Endothelial cell of hepatic sinusoid (primary cell): Measurements from ENCODE around the gene ETFB.

Experiments
- in situ Hi-C: cut with HindIII; loops from 2 replicates; pipeline ENCODE4 v1.10.0; 2017; ENCODE audit warnings: low sequenced_read_pairs

ETFB gene

DNA sequence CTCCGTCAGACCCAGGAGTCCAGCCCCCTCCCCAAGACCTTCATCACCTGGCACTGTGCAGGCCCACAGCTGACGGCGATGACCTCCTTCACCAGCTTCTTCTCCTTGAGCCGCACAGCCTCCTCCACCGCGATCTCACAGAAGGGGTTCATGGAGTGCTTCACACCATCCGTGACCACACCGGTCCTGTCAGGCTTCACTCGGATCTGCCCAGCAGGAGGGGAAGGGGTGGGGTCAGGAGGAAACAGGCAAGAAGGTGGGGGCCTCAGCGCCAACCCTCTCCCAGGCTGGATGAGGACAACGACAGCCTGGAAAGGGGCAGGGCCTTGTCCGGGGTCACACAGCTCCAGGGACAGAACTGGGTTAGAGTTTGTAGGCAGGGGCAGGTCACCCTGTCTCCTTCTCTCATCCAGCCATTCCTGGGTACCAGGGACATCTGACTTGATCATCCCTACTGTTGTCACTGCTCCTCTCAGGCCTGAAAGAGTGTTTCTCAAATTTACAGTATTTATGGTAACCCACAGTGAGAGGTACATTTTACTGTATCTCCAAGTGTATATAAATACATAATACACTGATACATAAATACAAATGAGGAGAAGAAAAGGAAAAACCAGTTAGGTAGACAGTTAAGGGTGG, 12.0 kb downstream of the ETFB start:
- in situ Hi-C loops = loop anchor here (10.0 kb wide), 1 partner anchor 61 kb away; the partner anchor contains the start of gene SIGLEC10

DNA sequence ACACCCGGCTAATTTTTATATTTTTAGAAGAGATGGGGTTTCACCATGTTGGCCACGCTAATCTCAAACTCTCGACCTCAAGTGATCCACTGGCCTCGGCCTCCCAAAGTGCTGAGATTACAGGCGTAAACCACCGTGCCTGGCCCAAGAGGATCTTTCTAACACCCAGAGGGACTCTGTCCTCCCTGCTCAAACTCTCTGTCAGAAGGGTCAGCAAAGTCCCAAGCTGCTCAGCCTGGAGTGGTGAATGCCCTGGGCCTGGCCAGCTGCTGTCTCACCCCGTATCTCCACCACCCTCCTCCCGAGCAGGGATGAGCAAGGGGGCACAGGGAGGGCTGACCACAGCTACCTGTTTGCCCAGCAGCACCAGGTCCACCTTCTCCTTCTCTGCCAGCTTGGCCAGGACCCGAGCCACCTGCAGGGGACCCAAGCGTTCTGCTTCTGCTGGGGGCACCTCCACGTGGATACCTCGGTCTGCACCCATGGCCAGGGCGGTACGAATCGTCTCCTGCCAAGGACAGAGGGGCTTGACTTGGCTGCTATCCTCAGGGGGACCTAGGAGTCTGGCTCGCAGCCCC, 13.3 kb downstream of the ETFB start:
- in situ Hi-C loops = loop anchor here (10.0 kb wide), 1 partner anchor 62 kb away; the partner anchor contains the start of gene SIGLEC10

DNA sequence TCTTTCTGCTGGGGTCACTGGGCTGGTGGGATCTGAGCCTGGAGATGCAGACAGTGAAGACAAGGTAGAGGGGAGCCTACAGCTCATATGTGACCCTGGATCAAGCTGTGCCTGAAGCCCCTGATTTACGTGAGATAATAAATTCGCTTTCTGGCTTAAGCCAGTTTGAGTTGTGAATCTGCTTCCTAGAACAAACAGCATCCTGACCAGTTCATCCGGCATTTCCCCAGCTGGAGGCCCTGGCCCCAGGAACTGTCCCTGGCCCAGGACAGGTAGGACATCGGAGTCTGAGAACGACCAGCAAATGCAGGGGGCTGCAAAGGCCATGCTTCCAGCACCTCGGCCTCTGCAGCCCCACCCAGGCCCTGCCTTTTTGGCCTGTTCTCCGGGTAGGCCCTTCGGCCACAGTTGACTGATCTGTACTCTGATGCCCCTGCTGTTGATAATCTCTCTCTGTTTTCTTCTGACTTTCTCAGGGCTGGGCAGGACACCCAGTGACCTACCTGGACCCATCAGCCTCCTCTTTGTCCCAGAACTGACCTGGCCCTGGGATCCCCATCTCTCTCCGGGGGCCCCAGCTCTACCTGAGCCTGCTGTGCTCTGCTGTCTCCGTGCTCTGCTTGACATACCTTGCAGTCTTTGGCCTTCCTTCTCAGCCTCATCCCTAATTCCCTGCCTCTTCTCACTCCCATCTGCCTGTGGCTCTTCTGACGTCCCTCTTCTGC, 14.8 kb downstream of the ETFB start:
- in situ Hi-C loops = loop anchor here (10.0 kb wide), 1 partner anchor 63 kb away; the partner anchor contains the start of gene SIGLEC10

- in situ Hi-C loops = no loop called here
Observed at GRCh38 chr19:51347209-51347928, 18.8 kb downstream of the ETFB start.

GRCh38 chr19:51346742-51347141, 19.4 kb downstream of the ETFB start:
- in situ Hi-C loops = no loop called here

DNA sequence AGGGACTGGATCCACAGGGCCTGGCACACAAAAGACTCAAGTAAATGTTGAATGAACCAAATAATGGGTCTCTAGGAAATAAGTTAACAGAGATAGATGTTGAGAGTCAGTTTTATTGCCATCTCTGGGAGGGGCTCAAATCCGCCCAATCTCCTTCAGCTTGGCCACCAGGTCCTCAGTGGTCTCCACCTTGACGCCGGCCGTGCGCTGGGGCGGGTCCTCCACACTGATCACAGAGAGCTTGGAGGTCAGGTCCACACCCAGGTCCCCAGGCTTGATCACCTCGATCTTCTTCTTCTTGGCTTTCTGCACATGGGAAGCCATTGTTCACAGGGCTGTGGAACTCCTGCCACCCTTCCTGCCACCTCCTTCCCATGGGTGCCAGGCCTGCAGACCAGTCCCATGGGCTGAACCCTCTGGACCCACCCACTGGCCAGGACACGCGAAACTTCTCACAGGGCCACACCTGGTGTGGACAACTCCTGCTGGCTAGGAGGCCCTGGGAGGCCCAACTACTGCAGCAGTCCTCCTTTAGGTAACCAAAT, 21.0 kb downstream of the ETFB start:
- in situ Hi-C loops = no loop called here

DNA sequence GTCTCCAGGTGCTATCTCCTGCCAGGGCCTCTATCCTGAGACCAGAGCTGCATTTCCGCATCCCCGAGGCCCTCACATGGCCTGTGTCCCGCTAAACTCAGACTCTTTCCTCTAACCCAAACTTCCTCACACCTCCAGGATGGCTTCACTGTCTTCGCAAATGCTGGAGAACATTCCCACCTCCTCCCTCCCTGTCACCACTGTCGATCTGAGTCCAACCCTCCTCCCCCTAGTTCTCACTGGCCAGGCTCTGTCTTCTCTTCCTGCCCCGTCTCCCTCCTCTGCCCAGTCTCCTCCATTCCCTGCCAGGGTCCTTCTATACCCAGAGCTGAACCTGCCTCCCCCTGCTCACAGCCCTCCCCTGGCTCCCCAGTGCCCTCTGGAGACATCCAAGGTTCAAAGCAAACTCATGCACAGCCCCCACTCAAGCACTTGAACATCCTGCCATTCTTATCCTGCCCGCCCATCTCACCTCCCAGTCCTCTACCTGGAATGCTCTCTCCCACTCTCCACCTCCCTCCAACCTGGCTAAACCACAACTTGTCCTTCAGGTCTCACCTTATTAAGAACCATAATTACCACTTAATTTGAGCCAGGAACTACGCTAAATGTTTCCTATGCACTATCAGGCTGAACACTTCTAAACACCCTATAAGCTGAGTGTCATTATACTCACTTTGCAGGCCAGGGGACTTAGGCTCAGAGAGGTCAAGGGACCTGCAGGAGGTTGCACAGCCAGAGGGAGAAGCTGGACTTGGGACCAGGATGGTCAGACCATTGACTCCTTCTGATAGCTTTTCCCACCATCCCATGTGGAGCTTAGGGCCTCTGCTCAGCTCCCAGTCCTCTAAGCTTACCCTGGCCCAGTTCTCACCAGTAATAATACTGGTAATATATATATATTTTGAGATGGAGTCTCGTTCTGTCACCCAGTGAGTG, 23.3 kb downstream of the ETFB start:
- in situ Hi-C loops = no loop called here

DNA sequence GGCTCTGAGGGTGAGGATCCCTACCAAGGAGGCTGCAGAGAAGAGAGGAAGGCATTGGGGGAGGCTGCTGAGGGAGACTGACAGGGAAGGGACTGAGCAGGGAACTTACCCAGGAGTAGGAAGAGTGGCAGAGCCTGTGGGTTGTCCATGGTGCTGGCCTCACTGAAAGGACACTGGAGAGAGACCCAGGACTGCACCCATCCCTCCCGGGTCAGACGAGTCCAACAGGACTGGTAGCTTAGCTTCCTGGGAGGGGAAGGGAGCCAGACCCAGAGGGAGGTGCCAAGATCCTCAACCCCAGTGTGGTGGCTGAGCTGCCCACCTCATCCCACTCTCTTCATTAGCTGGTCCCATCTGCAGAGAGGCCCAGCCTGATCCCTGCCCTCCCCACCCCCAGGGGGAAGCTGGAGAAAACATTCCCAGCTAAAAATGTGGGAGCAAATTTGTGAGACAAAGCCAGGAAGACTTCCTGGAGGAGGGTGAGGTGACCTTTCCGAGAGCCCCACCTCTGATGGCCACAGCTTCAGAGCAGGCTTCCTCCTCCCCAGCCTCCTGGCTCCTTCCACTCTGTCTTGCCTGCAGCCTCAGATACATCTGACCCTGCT, 24.1 kb downstream of the ETFB start, which contains the start of gene VSIG10L:
TSS of gene VSIG10L (minus strand) at position 164 of the 605 bp plus-strand sequence. CDS start at position 149, 15 bp downstream.
- in situ Hi-C loops = no loop called here

DNA sequence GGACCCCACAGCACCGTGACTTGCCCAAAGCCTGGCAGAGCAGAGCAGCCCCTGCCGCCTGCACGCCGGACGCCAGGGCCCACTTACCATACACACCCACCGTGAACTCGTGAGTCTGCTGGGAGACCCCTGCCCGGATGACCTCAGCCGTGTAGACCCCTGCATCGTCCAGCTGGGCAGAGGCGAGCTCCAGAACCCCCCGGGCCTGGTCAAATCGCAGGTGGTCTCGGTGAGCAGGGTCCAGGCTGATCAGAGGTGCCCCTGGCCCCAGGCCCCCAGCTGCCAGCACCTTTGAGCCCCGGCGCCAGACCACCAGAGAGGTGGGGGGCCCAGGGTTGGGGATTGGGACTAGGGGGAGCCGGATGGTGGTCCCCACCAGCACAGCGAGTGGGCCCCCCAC, 25.1 kb downstream of the ETFB start:
- in situ Hi-C loops = no loop called here

DNA sequence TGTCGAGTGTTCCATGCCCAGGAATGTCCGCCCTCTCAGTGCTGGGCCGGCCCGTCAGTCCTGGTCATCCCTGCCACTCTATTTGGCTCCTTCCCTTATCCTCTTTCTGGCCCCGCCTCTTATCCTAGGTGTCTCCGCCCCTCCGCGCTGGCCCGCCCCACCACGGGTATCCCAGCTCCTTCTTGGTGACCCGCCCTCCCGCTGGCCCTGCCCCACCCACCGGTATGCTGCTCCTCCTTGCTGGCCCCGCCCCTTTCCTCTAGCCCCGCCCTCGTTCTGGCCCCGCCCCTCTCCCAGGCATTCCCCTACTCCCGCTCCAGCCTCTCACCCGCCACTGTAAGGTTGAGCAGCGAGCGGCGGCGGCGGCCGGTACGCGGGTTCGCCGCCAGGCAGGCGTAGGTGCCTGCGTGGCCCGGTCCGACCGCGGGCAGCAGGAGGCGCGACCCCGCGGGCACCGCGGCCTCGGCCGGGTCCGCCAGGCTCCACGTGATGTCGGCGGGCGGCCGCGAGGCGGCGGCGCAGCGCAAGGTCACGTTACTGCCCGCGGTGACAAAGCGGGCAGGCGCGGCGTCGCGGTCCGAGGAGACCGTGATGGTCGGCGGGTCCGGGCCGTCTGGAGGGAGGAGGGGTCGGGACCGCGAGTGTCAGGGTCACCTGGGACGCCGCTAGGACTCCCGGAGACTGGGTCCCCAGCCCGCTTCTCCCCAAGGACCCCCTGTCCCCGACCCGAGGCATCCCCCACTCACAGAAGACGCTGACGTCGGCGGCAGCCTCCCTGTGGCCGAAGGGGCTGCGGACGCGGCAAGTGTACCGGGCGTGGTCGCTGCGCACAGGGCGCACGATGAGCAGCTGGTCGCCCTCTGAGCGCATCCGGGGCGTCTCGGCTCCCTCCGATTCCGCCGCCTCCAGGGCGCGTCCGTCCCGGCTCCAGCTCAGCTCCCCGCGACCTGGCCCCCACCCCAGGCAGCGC, 26.2 kb downstream of the ETFB start:
- in situ Hi-C loops = no loop called here

GRCh38 chr19:51339313-51339686, 26.9 kb downstream of the ETFB start:
- in situ Hi-C loops = no loop called here

DNA sequence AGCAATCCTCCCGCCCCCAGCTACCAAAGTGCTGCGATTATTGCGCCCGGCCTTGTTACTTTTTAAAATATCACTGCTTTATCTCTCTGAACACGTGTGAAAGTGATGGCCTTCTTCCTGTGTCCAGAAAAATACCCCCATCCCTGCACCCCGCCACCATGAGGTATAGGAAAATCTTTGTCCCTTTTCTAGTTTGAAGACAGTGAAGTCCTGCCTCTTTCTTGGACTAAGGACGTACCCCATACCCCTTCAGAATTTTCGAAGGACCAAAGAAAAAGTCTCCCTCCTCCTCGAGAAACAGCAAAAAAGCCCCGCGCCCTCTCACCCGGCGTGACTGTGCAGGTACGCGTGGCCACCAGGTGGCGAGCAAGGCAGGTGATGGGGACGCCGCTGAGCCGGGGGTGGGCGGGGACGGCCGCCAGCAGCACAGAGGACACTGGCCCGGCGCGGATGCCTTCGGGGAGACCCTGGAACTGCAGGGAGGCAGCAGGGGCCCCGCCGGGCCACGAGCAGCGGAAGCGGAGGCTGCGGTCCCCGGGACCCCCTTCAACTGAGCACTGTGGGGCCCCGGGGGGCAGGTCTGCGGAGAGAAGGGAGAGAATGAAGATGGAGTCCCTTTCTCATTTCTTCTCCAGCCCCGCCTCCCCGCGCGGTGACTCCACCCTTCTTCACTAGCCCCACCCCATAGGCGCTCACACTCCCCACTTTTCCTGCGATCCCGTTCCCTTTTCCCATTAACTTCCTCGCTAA, 27.4 kb downstream of the ETFB start:
- in situ Hi-C loops = no loop called here

DNA sequence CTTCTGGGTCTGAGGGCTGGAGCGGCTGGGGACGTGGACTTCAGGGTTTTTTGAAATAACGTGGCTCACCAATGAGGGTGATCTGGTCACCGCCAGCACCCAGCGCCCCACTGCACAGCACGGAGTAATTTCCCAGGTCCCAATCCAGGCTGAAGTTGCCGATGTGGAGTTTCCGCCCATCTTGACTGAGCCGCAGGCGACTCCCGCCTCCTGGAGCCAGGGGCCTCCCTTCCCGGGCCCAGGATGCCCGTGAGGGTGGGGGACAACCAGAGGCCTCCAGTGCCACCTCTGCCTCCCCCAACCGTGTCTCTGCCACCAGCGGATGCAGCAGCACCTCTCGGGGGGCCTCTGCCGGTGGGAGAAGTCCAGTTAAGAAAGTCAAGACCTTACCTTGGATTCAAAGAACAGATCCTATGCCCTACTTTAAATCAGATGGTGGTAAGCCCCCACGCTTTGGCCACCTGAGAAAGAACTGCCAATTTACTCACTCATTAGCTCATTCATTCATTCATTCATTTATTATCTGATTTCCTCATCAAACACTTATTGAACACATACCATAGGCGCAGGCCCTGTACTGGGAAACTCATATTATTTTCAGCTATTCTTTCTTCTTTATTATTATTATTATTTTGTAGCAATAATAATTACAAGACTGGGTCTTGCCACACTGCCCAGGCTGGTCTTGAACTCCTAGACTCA, 28.2 kb downstream of the ETFB start:
- in situ Hi-C loops = no loop called here

- in situ Hi-C loops = no loop called here
Observed at GRCh38 chr19:51337141-51337860, 28.9 kb downstream of the ETFB start.

DNA sequence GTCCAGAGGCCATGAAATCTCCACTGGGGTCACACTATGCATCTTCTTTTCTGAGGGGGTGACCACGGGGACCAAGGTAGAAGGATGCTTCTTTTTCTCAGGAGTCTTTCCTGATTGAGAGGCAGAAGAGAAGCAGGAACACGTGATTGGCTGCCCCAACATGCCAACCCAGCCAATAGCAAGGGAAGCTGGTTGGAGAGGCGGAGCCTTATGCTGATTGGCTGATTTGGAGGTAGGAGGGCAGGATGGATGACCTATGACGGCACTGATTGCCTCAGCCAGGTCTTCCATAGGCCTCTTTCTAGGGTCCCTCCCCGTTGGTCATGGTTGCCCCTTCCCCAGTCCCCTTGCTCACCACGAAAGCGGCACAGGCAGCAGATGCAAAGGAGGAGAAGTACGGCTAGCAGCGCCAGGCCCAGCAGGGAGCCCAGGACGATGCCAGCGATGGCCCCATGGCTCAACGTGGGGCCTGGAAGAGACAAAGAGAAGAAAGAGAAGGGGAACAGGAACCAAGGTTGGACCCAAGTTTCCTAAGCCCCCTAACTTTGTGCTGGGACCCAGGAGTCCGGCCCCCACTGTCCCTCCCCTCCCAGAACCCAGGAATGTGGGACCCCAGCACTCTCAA, 32.2 kb downstream of the ETFB start:
- in situ Hi-C loops = loop anchor here (5.0 kb wide), 1 partner anchor 73 kb away; no protein-coding TSS in a partner anchor

GRCh38 chr19:51331716-51332115, 34.5 kb downstream of the ETFB start:
- in situ Hi-C loops = loop anchor here (5.0 kb wide), 1 partner anchor 76 kb away; no protein-coding TSS in a partner anchor
